Measurements from ENCODE around the gene HS3ST2. TPM values are rescaled to one million over a fixed set of nuclear protein-coding genes. Genes with fewer than 3 reads are reported as not detected.
"Not testable (repeated sequence)": the region's sequence is repeated elsewhere in the genome, so short reads cannot be mapped to it uniquely, and the experiment has no call there.

HS3ST2 gene
- total RNA-seq, 2 experiments from 2014 or later = not detected

DNA sequence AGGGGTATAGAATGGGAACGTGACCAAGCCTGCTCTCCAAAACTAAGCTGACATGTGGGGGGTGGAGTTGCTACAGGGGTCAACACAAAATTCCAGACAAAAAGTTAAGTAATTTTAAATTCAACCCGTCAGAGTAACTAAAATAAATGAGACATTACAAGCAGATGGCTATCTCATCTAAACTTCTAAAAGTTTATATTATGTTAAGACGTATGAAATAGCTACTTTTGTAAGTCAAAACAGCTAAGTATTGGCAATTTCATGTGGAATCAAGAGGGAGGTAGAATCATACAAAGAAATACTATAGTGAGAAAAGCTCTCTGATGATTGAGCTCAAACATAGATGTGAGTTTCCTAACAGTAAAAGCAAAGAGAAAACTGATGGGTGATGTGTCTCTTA lies 113.3 kb downstream of the HS3ST2 start:
- intact Hi-C loops (cut with micrococcal nuclease) = no loop called here
- no peak overlapping the region for H3K4me3 Mint-ChIP-seq
- ChIA-PET CTCF (no interaction called here), POLR2A (no interaction called here)
- peaks cover 16% of the 10 kb centered on the region for H3K27me3 Mint-ChIP-seq
- H3K36me3 Mint-ChIP-seq = no peaks in the 10 kb centered on the region
- no peaks in the 10 kb centered on the region for H3K4me1 Mint-ChIP-seq (ENCODE audit: low read depth)
- DNase-seq = no peak
- H3K27ac Mint-ChIP-seq = no peak overlapping the region
- H3K9me3 Mint-ChIP-seq = no peaks in the 10 kb centered on the region

DNA sequence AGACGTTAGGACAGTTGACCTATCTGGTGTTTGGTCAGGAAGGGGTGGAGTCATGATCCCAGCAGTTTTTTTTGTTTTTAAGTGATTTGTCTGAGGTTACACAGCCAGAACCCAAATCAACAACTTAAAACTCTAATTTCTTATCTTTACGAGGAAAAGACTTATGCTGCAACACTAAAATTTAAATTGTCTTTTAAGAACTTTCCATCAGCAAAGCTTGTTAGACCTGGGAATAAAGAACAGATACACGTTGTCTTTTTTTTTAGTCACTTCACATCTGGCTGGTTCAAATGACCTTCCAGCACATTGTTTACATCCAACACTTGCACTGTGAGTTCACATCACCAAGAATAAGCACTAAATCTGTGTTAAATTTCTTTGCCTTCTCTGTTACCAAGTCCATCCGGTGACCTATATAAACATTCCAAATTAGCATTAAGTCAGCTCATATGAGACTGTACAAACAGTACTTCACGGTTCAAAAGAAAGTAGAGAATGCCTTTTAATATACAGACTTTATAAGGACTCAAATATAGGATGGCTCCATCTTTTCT lies 115.0 kb downstream of the HS3ST2 start:
- no peak overlapping the region for H3K4me3 Mint-ChIP-seq
- DNase-seq = no peak
- H3K27ac Mint-ChIP-seq = no peak overlapping the region
- intact Hi-C loops (cut with micrococcal nuclease) = no loop called here
- H3K9me3 Mint-ChIP-seq = no peaks in the 10 kb centered on the region
- ChIA-PET CTCF (no interaction called here), POLR2A (no interaction called here)
- no peaks in the 10 kb centered on the region for H3K36me3 Mint-ChIP-seq
- no peaks in the 10 kb centered on the region for H3K4me1 Mint-ChIP-seq (ENCODE audit: low read depth)
- H3K27me3 Mint-ChIP-seq = peaks cover 20% of the 10 kb centered on the region

DNA sequence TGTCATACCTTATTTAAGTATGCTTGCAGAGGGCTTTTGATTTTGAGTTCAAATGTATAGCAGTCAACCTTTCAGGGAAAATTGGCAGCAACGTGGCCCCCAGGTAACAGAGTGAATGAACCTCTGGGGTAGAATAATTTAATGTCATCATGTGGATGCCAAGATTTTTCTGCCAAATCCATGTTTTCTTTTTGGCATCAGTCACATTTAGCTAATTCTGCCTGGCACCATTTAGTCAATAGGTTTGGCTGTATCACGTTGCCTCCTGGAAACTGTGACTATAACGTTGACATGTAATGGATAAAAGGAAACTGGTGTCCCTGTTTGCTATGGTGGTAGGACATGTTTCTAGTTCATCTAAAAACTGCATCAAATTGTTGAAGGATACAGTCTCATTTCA lies 115.5 kb downstream of the HS3ST2 start:
- Mint-ChIP-seq H3K36me3 (no peaks in the 10 kb centered on the region), H3K4me3 (no peak overlapping the region), H3K27me3 (peaks cover 20% of the 10 kb centered on the region), H3K9me3 (no peaks in the 10 kb centered on the region), H3K27ac (no peak overlapping the region), H3K4me1 (ENCODE audit: low read depth) (no peaks in the 10 kb centered on the region)
- CTCF ChIA-PET = no interaction called here
- intact Hi-C loops (cut with micrococcal nuclease) = no loop called here
- no peak for DNase-seq
- POLR2A ChIA-PET = no interaction called here

DNA sequence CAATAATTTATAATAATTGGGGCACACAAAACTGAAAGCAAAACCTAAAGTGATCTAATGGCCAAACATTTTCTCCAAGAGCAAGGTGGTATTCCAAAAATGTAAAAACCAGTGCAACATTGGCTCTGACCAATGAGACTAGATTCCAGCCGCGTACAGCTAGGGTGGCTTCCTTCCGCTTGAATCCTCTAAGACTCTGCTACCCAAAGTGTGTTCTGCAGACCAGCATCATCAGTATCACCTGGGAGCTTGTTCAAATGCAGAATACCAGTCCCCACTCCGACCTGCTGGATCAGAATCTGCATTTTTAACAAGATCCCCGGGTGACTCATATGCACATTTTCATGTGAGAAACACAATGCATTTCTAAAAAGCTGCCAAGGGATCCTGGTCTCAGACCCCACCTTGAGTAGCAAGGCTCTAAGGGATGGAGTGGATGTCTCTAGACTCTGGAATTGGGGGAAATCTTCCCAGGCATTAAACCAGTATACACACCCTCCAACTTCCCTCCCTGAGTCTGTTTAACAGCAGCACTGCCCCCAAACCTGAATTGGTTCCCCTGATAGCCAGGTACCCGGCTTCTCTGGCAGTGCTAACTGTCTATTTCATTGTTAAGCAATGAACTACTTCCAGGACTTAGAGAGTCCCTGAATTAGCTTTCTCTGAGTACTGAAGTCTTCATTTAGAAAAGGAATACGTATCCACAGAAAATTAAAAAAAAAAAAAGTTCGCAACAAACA lies 118.2 kb downstream of the HS3ST2 start:
- peaks cover 18% of the 10 kb centered on the region for H3K27me3 Mint-ChIP-seq
- no peaks in the 10 kb centered on the region for H3K4me1 Mint-ChIP-seq (ENCODE audit: low read depth)
- intact Hi-C loops (cut with micrococcal nuclease) = no loop called here
- ChIA-PET CTCF (no interaction called here), POLR2A (no interaction called here)
- no peaks in the 10 kb centered on the region for H3K9me3 Mint-ChIP-seq
- no peaks in the 10 kb centered on the region for H3K36me3 Mint-ChIP-seq
- no peak for DNase-seq
- H3K4me3 Mint-ChIP-seq = no peak overlapping the region
- H3K27ac Mint-ChIP-seq = no peak overlapping the region

DNA sequence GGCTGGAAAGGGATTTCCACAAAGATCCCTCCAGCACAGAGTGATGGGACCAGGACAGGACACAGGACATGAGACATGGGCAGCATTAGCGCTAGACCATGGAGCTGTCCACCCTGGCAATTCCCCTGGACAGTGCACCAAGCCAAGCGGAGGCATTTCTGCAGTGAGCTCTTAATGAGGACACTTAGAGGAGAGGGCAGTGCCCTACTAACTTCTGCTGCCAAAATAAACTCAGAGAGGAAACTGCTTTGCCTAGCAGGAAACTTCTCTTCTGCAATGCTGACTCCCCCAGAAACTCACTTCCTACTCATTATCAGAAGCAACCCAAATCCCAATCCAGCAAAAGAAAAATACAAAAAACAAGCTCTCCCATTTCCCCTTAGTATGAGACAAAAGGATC lies 119.2 kb downstream of the HS3ST2 start:
- ChIA-PET POLR2A (no interaction called here), CTCF (no interaction called here)
- Mint-ChIP-seq H3K9me3 (no peaks in the 10 kb centered on the region), H3K4me3 (no peak overlapping the region), H3K27ac (no peak overlapping the region), H3K36me3 (no peaks in the 10 kb centered on the region), H3K27me3 (peaks cover 16% of the 10 kb centered on the region), H3K4me1 (ENCODE audit: low read depth) (no peaks in the 10 kb centered on the region)
- intact Hi-C loops (cut with micrococcal nuclease) = no loop called here
- DNase-seq = no peak

DNA sequence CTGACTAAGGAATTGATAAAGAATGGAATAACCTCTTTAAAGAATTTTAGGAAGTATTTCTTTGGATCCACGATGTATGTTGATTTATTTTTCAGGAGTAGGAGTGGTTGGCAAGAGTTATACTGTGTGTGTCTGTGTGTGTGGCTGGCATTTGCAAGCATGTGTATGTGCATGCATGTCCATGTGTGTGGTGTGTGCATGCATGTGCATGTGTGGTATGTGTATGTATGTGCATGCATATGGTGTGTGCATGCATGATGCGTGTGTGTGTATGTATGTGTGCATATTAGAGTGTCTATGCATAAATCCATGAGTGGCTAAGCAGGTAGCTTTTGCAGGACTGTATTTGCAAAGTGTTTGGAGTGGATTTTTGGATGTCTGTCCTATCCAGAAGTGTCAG lies 120.8 kb downstream of the HS3ST2 start:
- no peak for DNase-seq
- no peak overlapping the region for H3K27ac Mint-ChIP-seq
- intact Hi-C loops (cut with micrococcal nuclease) = no loop called here
- ChIA-PET CTCF (no interaction called here), POLR2A (no interaction called here)
- H3K9me3 Mint-ChIP-seq = no peaks in the 10 kb centered on the region
- H3K4me1 Mint-ChIP-seq (ENCODE audit: low read depth) = no peaks in the 10 kb centered on the region
- H3K4me3 Mint-ChIP-seq = no peak overlapping the region
- peaks cover 14% of the 10 kb centered on the region for H3K27me3 Mint-ChIP-seq
- H3K36me3 Mint-ChIP-seq = no peaks in the 10 kb centered on the region

DNA sequence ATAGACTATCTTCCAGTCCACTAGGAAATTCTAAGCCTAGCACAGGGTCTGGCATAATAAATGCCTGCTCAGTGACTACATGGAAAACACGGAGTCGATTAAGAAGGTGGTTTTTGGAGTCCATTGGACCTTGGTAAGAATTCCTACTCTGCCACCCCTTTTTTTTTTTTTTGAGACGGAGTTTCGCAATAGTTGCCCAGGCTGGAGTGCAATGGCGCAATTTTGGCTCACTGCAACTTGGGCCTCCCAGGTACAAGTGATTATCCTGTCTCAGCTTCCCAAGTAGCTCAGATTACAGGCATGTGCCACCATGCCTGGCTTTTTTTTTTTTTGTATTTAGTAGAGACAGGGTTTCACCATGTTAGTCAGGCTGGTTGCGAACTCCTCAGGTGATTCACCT lies 123.2 kb downstream of the HS3ST2 start:
- Mint-ChIP-seq H3K36me3 (no peaks in the 10 kb centered on the region), H3K9me3 (no peaks in the 10 kb centered on the region), H3K27me3 (peaks cover 12% of the 10 kb centered on the region), H3K27ac (no peak overlapping the region), H3K4me1 (ENCODE audit: low read depth) (no peaks in the 10 kb centered on the region), H3K4me3 (no peak overlapping the region)
- intact Hi-C loops (cut with micrococcal nuclease) = no loop called here
- ChIA-PET CTCF (no interaction called here), POLR2A (no interaction called here)
- DNase-seq = no peak

DNA sequence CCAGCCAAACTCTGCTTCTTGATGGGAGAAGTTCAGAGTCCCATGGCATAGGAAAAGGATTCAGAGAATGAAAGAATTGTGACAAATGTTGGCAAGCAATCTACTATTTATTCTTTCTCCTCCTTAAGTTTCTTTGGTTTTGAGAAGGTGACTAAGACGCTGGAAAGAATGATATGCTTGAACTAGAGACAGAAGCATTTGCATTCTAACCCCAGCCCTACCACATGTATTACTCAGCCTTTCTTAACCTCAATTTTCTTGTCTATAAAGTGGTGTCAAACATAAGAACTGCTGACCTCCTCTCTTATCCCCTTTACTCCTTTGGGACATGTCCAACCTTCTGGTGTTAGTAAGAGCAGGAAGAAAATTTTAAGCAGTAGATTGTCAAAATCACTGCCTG lies 124.7 kb downstream of the HS3ST2 start:
- DNase-seq = no peak
- ChIA-PET CTCF (no interaction called here), POLR2A (no interaction called here)
- intact Hi-C loops (cut with micrococcal nuclease) = no loop called here
- Mint-ChIP-seq H3K36me3 (no peaks in the 10 kb centered on the region), H3K9me3 (no peaks in the 10 kb centered on the region), H3K4me1 (ENCODE audit: low read depth) (no peaks in the 10 kb centered on the region), H3K27me3 (peaks cover 11% of the 10 kb centered on the region), H3K27ac (no peak overlapping the region), H3K4me3 (no peak overlapping the region)

DNA sequence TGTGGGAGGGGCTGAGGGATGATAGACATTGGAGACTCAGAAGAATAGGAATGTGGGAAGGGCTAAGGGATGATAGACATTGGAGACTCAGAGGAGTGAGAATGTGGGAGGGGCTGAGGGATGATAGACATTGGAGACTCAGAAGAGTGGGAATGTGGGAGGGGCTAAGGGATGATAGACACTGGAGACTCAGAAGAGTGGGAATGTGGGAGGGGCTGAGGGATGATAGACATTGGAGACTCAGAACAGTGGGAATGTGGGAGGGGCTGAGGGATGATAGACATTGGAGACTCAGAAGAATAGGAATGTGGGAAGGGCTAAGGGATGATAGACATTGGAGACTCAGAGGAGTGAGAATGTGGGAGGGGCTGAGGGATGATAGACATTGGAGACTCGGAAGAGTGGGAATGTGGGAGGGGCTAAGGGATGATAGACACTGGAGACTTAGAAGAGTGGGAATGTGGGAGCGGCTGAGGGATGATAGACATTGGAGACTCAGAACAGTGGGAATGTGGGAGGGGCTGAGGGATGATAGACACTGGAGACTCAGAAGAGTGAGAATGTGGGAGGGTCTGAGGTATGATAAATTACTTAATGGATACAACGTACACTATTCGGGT lies 125.9 kb downstream of the HS3ST2 start:
- DNase-seq; H3K27ac Mint-ChIP-seq; CTCF ChIA-PET; H3K9me3 Mint-ChIP-seq; H3K4me3 Mint-ChIP-seq; POLR2A ChIA-PET; H3K4me1 Mint-ChIP-seq (ENCODE audit: low read depth); H3K36me3 Mint-ChIP-seq; intact Hi-C loops (cut with micrococcal nuclease): not testable (repeated sequence)
- peaks cover 19% of the 10 kb centered on the region for H3K27me3 Mint-ChIP-seq

DNA sequence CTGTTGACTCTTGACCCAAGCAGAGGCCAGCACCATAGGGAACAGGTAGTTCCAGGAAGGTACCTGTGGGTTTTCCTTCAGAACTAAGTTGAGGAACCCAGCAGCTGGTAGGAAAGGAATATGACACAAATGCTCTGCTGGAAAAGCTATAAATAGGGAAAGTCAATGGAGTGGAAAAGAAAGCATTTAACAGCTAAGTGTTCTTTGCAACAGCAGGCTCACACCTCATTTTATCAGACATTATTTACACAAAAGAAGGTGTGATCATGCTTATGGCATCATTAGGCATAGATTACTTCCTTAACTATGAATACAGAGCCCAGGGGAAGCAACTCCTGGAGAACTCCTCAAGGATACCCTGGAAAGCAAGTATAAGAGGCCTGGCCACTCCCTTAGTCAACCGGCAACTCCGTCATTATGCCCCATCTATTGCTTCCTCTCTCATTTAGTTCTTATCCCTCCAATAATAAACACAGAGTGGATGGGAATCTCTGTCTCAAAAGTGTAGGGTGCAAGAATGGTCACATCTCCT lies 128.1 kb downstream of the HS3ST2 start:
- H3K27ac Mint-ChIP-seq = no peak overlapping the region
- H3K27me3 Mint-ChIP-seq = peaks cover 26% of the 10 kb centered on the region
- H3K9me3 Mint-ChIP-seq = no peaks in the 10 kb centered on the region
- H3K4me3 Mint-ChIP-seq = no peak overlapping the region
- intact Hi-C loops (cut with micrococcal nuclease) = no loop called here
- no peaks in the 10 kb centered on the region for H3K4me1 Mint-ChIP-seq (ENCODE audit: low read depth)
- ChIA-PET CTCF (no interaction called here), POLR2A (no interaction called here)
- no peaks in the 10 kb centered on the region for H3K36me3 Mint-ChIP-seq
- no peak for DNase-seq

DNA sequence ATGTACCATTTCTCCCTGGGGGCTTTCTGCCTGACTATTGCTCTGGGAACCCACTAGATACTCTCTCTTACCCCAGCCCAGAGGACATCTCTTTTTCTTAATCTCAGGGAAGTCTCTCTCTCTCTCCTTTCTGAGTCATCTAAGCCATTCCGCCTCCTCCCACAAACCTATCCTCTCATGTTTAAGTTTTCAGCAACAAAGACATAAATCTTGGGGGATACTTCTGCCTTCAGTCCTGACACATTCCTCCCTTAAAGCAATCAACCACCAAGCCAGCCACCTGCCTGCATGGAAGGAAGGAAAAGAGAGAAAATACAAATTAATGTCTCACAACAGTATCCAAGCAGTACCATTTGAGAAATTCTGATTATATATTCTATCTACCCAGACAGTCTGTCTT lies 128.8 kb downstream of the HS3ST2 start:
- POLR2A ChIA-PET = no interaction called here
- H3K9me3 Mint-ChIP-seq = no peaks in the 10 kb centered on the region
- H3K27ac Mint-ChIP-seq = no peak overlapping the region
- H3K4me3 Mint-ChIP-seq = no peak overlapping the region
- intact Hi-C loops (cut with micrococcal nuclease) = no loop called here
- DNase-seq = no peak
- H3K4me1 Mint-ChIP-seq (ENCODE audit: low read depth) = no peaks in the 10 kb centered on the region
- peaks cover 31% of the 10 kb centered on the region for H3K27me3 Mint-ChIP-seq
- CTCF ChIA-PET = no interaction called here
- H3K36me3 Mint-ChIP-seq = no peaks in the 10 kb centered on the region

DNA sequence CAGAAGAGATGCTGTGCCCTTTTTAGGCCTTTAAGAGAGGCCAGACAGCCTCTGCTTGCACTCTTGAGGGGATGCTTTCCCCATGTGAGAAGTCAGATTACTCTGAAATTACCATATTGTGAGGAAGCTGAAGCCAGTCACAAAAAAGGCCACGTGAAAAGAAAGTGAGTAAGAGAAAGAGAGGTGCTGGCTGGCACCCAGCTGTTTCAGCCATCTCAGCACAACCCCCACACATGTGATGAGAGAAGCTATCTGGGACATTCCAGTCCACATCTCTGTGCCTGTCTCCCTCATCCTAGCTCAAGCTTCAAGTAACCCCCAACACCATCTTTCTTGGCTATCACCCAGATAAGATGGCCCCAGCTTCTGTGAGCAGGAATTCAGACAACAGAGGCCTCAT lies 131.4 kb downstream of the HS3ST2 start:
- Mint-ChIP-seq H3K36me3 (no peaks in the 10 kb centered on the region), H3K4me1 (ENCODE audit: low read depth) (peaks cover 7% of the 10 kb centered on the region), H3K27ac (no peak overlapping the region), H3K27me3 (peaks cover 49% of the 10 kb centered on the region), H3K9me3 (no peaks in the 10 kb centered on the region), H3K4me3 (no peak overlapping the region)
- CTCF ChIA-PET = interaction anchor here (1.4 kb wide), 1 partner anchor 1288 kb away, joined by 3 read pairs; no protein-coding TSS in a partner anchor
- intact Hi-C loops (cut with micrococcal nuclease) = no loop called here
- POLR2A ChIA-PET = no interaction called here
- DNase-seq = no peak

DNA sequence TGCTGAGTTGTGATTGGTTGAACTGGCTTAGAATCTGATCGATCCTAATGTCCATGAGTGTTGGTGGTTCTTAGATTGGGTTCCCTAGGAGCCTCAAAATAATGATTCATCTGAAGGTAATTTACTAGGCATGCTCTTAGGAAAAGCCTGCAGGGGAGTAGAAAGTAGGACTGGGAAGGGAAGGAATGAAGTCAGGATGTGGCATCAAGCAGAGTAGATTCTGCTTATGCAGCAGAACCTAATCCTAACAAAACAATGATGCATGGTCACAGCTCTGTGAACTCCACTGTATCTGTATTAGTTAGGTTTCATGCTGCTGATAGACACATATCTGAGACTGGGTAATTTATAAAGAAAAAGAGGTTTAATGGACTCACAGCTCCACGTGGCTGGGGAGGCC lies 132.5 kb downstream of the HS3ST2 start:
- intact Hi-C loops (cut with micrococcal nuclease) = no loop called here
- no peak overlapping the region for H3K27ac Mint-ChIP-seq
- H3K9me3 Mint-ChIP-seq = no peaks in the 10 kb centered on the region
- H3K4me3 Mint-ChIP-seq = no peak overlapping the region
- no peaks in the 10 kb centered on the region for H3K36me3 Mint-ChIP-seq
- no peak for DNase-seq
- peaks cover 7% of the 10 kb centered on the region for H3K4me1 Mint-ChIP-seq (ENCODE audit: low read depth)
- peaks cover 47% of the 10 kb centered on the region for H3K27me3 Mint-ChIP-seq
- ChIA-PET POLR2A (no interaction called here), CTCF (no interaction called here)

All from activated CD4-positive, alpha-beta memory T cell treated with anti-CD3 and anti-CD28 coated beads for 36 hours (primary cell).